HL-60 (cell line): Measurements from ENCODE around the gene KCNN4.

Experiments
- DNase-seq, 2 experiments: peaks; one replicate each; pipeline ENCODE4 v3.0.0-alpha.2; 2010 to 2020; ENCODE audit warnings: low read depth in 1 of 2, low spot score in 1 of 2
- H3K27ac ChIP-seq: fragments of 250-450 bp; sonication (Bioruptor Pico); replicated peaks from 2 replicates; pipeline ENCODE4 v1.5.1; 2020; ENCODE audit warnings: mild to moderate bottlenecking, moderate library complexity
- H3K27me3 ChIP-seq: fragments of 250-450 bp; sonication (Bioruptor Pico); 2 replicates; pipeline ENCODE4 v1.5.1; 2021; ENCODE audit warnings: mild to moderate bottlenecking, moderate library complexity; ENCODE audit not compliant: insufficient read depth, poor library complexity, severe bottlenecking
- H3K4me3 ChIP-seq: replicated peaks from 2 replicates; pipeline ENCODE4 v1.5.1; 2011; ENCODE audit warnings: mild to moderate bottlenecking, control low read depth, low read length; ENCODE audit not compliant: insufficient read depth
- GABPA ChIP-seq: IDR thresholded peaks from 2 replicates; pipeline ENCODE4 v1.6.1; 2012; ENCODE audit warnings: low read depth
- POLR2AphosphoS5 ChIP-seq: IDR thresholded peaks from 2 replicates; pipeline ENCODE4 v1.6.1; 2012; ENCODE audit warnings: low read depth
- SPI1 ChIP-seq: IDR thresholded peaks from 2 replicates; pipeline ENCODE4 v1.6.1; 2012; ENCODE audit warnings: low read depth, mild to moderate bottlenecking, borderline replicate concordance
- TF ChIP-seq, protein P1 (sequence below): IDR thresholded peaks from 2 replicates; pipeline ENCODE4 v1.6.1; 2012; ENCODE audit warnings: low read depth; ENCODE audit not compliant: insufficient replicate concordance
- TF ChIP-seq, protein P2 (sequence below): IDR thresholded peaks from one replicate; pipeline ENCODE4 v1.5.1; 2011; ENCODE audit warnings: low read length, control low read depth, inconsistent platforms; ENCODE audit not compliant: insufficient read depth

KCNN4 gene

DNA sequence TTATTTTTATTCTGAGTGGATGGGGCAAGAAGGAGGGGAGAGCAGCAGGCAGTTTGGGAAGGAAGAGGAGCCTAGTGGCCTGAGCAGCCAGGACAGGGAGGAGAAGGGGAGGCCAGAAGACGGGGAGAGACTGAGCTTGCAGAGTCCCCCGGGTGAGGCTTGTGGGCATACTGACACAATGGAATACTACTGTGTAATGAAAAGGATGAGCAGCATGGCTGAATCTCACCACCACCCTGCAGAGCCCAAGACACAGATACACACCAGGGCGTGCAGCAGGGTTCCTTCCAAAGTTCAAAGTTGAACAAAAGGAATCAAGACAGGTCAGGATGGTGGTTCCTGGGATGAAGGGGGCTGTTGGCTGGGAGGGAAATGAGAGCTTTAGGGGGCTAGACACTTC is 18.0 kb downstream of the KCNN4 start:
- no peak for DNase-seq
- H3K4me3 ChIP-seq: no peak overlapping the region
- TF ChIP-seq POLR2AphosphoS5 (no peak), GABPA (no peak), SPI1 (no peak)
- TF ChIP-seq, protein P1, sequence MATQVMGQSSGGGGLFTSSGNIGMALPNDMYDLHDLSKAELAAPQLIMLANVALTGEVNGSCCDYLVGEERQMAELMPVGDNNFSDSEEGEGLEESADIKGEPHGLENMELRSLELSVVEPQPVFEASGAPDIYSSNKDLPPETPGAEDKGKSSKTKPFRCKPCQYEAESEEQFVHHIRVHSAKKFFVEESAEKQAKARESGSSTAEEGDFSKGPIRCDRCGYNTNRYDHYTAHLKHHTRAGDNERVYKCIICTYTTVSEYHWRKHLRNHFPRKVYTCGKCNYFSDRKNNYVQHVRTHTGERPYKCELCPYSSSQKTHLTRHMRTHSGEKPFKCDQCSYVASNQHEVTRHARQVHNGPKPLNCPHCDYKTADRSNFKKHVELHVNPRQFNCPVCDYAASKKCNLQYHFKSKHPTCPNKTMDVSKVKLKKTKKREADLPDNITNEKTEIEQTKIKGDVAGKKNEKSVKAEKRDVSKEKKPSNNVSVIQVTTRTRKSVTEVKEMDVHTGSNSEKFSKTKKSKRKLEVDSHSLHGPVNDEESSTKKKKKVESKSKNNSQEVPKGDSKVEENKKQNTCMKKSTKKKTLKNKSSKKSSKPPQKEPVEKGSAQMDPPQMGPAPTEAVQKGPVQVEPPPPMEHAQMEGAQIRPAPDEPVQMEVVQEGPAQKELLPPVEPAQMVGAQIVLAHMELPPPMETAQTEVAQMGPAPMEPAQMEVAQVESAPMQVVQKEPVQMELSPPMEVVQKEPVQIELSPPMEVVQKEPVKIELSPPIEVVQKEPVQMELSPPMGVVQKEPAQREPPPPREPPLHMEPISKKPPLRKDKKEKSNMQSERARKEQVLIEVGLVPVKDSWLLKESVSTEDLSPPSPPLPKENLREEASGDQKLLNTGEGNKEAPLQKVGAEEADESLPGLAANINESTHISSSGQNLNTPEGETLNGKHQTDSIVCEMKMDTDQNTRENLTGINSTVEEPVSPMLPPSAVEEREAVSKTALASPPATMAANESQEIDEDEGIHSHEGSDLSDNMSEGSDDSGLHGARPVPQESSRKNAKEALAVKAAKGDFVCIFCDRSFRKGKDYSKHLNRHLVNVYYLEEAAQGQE: no peak
- TF ChIP-seq, protein P2, sequence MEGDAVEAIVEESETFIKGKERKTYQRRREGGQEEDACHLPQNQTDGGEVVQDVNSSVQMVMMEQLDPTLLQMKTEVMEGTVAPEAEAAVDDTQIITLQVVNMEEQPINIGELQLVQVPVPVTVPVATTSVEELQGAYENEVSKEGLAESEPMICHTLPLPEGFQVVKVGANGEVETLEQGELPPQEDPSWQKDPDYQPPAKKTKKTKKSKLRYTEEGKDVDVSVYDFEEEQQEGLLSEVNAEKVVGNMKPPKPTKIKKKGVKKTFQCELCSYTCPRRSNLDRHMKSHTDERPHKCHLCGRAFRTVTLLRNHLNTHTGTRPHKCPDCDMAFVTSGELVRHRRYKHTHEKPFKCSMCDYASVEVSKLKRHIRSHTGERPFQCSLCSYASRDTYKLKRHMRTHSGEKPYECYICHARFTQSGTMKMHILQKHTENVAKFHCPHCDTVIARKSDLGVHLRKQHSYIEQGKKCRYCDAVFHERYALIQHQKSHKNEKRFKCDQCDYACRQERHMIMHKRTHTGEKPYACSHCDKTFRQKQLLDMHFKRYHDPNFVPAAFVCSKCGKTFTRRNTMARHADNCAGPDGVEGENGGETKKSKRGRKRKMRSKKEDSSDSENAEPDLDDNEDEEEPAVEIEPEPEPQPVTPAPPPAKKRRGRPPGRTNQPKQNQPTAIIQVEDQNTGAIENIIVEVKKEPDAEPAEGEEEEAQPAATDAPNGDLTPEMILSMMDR: no peak
- no peaks in the 10 kb centered on the region for H3K27me3 ChIP-seq
- no peak overlapping the region for H3K27ac ChIP-seq

DNA sequence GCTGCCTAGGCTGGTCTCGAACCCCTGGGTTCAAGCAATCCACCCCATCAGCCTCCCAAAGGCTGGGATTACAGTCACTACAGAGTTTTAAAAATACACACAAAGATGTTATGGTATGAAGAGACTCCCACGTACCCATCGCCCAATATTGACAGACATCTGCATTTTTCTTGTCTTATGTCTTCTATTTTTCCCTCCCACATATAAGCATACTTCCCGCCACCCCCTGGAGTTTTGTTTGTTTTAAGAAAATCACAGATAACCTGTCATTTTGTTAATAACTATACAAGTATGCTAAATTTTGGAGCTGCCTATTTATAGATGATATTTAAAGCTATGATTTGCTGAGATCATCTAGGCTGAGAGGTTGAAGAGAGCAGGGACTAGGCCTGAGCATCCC is 19.8 kb downstream of the KCNN4 start:
- H3K4me3 ChIP-seq: no peak overlapping the region
- H3K27ac ChIP-seq: no peak overlapping the region
- H3K27me3 ChIP-seq: no peaks in the 10 kb centered on the region
- DNase-seq: no peak
- TF ChIP-seq POLR2AphosphoS5 (no peak), GABPA (no peak), SPI1 (no peak)
- TF ChIP-seq, protein P2: no peak
- TF ChIP-seq, protein P1: no peak

DNA sequence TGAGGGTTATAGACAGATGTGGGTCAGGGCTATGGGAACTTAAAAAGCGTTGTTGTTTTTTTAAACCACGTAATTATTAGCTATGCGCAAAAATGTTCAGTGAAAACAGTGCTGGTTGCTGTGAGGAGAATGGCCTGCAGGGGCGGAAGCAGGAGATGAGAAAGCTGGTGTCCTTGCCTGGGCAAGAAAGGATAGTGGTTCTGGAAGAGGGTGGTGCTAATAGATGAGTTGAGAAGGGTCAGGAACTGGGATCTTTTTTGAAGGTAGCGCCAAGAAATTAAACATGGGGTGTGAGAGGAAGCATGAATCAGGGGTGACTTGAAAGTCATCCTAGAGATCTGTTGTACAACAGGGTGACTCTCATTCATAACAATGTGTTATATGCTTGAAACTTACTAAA is 21.3 kb downstream of the KCNN4 start:
- no peak overlapping the region for H3K4me3 ChIP-seq
- H3K27ac ChIP-seq: no peak overlapping the region
- TF ChIP-seq POLR2AphosphoS5: no peak
- TF ChIP-seq, protein P1: no peak
- TF ChIP-seq, protein P2: no peak
- no peak for TF ChIP-seq SPI1
- TF ChIP-seq GABPA: no peak
- DNase-seq: no peak
- no peaks in the 10 kb centered on the region for H3K27me3 ChIP-seq
